GM21360 (cell line): Measurements from ENCODE around the gene RAB7B.
"Not testable (repeated sequence)": the region's sequence is repeated elsewhere in the genome, so short reads cannot be mapped to it uniquely, and the experiment has no call there.

ENCODE experiments used
- ATAC-seq: cut with Tn5 transposase; IDR thresholded peaks from one replicate; pipeline ENCODE4 v1.9.1; 2021; ENCODE audit warnings: mild to moderate bottlenecking, moderate library complexity; ENCODE audit not compliant: unreplicated experiment

Gene RAB7B

GRCh38 chr1:206002871-206003801 lies at the start of gene RAB7B:
TSS of gene RAB7B (minus strand) at chr1:206003395. CDS start at chr1:205994135, 9,260 bp downstream.
- ATAC-seq = no peak

GRCh38 chr1:206052231-206052865 lies 49.2 kb upstream of the RAB7B start:
- ATAC-seq = not testable (repeated sequence)

- peak; percentile 79 for ATAC-seq
Observed at GRCh38 chr1:206050655-206051235, 47.5 kb upstream of the RAB7B start.

- no peak for ATAC-seq
Observed at GRCh38 chr1:206049919-206050600, 46.9 kb upstream of the RAB7B start.

- peak; percentile 48 for ATAC-seq
Observed at GRCh38 chr1:206049293-206049692, 46.1 kb upstream of the RAB7B start.

- no peak for ATAC-seq
Observed at GRCh38 chr1:206048582-206048981, 45.4 kb upstream of the RAB7B start.

GRCh38 chr1:206047271-206047670 lies 44.1 kb upstream of the RAB7B start:
- no peak for ATAC-seq

- no peak for ATAC-seq
Observed at GRCh38 chr1:206041640-206042039, 38.4 kb upstream of the RAB7B start.

- no peak for ATAC-seq
Observed at GRCh38 chr1:206040328-206040727, 37.1 kb upstream of the RAB7B start.

- ATAC-seq = no peak
Observed at GRCh38 chr1:206039046-206039973, 36.1 kb upstream of the RAB7B start.

- ATAC-seq = no peak
Observed at GRCh38 chr1:206037581-206037980, 34.4 kb upstream of the RAB7B start.

- ATAC-seq = no peak
Observed at GRCh38 chr1:206036663-206037455, 33.7 kb upstream of the RAB7B start.

GRCh38 chr1:206035027-206035426 lies 31.8 kb upstream of the RAB7B start:
- ATAC-seq = no peak

GRCh38 chr1:206032380-206033140 lies 29.4 kb upstream of the RAB7B start:
- no peak for ATAC-seq

- ATAC-seq = no peak
Observed at GRCh38 chr1:206030714-206031113, 27.5 kb upstream of the RAB7B start.

- no peak for ATAC-seq
Observed at GRCh38 chr1:206030191-206030590, 27.0 kb upstream of the RAB7B start.

- no peak for ATAC-seq
Observed at GRCh38 chr1:206029484-206029883, 26.3 kb upstream of the RAB7B start.

- no peak for ATAC-seq
Observed at GRCh38 chr1:206025283-206025820, 22.2 kb upstream of the RAB7B start.
